Activated CD4-positive, alpha-beta T cell treated with anti-CD3 and anti-CD28 coated beads, Interleukin-2, amount 50 U/mL, for 1 hour (primary cell): ENCODE data around the gene KIRREL2.
"Not testable (repeated sequence)": the region's sequence is repeated elsewhere in the genome, so short reads cannot be mapped to it uniquely, and the experiment has no call there.

ENCODE experiments used
- DNase-seq: peaks from one replicate; pipeline ENCODE4 v3.0.0-alpha.2; 2020

KIRREL2 gene

DNA sequence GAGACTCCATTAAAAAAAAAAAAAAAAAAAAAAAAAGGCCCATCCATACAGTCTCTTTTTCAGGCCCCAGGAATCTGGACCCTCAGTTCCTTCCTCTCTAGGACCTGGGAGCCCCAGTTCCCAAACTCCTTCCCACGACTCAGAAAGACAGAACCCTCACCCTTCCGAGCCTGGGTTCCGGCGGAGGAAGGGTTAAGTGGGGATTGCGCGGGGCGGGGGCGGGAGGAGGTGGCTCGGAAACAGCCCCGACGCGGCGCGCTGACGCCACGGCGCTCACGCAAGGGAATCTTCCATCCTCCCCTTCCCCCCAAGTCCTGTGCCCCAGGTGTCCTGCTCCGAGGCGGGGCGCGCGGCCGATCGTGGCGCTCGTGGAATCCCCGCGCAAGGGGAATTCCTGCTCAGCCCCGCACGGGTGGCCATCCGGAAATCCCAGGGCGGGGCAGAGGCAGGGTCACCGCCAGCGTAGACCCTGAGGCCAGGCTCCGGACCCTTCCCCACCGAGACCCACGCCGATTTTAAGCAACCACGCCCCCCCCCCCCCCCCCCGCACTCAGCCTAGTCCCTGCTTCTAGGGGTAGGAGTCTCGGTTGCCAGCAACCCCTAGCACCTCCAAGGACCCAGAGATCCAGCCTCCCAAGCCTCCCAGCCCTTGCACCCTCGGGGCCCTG is 43.0 kb downstream of the KIRREL2 start:
- DNase-seq = peak; percentile 88

DNA sequence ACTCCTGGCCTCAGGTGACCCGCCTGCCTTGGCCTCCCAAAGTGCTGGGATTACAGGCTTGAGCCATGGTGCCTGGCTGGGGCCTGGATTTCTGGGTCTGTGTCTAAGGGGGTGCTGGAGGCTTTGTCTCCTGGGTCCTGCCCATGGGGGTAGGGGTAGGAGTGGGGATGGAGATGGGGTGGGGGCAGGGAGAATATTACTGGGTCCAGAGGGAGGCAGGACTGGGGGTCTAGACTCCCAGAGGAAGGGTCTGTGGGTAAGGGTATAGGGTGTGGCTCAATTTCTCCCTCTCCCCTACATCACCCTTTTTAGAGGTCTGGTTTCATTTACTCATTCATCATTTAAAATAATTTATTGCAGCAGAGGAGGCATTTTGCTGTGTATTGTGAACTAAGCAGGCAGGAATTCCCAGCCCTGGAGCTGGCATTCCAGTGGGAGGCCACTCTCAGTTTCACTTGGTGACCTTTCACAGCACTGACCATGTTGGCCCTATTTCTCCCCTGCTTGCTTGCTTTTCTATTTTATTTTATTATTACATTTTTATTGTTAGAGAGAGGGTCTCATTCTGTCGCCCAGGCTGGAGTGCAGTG is 44.4 kb downstream of the KIRREL2 start:
- no peak for DNase-seq

DNA sequence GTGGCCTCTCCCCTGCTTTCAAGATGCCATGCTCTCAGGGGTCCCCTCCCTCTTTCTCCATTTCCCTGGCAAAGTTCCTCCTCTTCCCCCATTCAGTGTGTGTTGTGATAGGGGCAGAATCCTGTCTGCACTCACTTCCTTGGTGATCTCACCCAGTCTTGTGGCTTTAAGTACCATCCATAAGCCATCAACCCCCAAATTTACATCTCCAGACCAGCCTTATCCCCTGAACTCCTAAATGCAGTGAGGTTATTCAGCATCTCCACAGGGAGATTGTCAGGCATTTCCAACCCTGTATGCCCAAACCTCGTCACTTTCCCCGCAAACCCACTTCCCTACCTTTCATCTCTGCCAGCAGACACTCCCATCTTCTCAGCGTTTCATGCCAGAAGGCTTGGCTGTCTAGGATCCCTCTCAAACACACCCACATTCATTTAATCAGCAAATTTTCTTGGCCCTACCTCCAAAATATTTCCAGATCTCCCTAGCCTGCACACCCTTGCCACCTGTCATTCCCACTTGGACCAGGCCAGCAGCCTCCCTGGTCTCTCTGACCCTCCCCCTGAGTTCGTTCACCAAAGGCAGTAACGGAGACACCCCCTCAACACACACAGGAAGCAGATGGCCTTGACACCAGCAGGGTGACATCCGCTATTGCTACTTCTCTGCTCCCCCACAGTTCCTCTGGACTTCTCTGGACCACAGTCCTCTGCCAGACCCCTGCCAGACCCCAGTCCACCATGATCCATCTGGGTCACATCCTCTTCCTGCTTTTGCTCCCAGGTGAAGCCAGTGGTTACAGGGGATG is 45.3 kb downstream of the KIRREL2 start, which contains the start of gene HCST:
TSS of gene HCST (plus strand) at position 676 of the 808 bp plus-strand sequence. CDS start at position 741, 65 bp downstream.
- DNase-seq = no peak

DNA sequence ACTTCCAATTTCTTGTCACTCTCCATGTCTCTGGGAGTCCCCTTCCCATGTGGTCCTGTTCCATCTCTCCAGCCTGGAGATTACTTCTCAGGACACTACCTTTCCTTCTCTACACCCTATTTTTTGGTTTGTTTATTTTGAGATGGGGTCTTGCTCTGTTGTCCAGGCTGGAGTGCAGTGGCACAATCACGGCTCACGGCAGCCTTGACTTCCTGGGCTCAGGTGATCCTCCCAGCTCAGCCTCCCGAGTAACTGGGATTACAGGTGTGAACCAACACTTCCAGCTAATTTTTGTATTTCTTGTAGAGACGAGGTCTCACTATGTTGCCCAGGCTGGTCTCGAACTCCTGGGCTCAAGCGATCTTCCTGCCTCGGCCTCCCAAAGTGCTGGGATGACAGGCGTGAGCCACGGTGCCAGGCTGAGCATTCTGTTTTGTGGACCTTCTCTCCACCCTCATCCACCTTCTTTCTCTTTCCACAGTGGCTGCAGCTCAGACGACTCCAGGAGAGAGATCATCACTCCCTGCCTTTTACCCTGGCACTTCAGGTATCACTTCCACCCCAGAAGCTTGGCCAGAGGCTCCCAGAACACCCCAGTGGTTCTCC is 46.3 kb downstream of the KIRREL2 start:
- no peak for DNase-seq

DNA sequence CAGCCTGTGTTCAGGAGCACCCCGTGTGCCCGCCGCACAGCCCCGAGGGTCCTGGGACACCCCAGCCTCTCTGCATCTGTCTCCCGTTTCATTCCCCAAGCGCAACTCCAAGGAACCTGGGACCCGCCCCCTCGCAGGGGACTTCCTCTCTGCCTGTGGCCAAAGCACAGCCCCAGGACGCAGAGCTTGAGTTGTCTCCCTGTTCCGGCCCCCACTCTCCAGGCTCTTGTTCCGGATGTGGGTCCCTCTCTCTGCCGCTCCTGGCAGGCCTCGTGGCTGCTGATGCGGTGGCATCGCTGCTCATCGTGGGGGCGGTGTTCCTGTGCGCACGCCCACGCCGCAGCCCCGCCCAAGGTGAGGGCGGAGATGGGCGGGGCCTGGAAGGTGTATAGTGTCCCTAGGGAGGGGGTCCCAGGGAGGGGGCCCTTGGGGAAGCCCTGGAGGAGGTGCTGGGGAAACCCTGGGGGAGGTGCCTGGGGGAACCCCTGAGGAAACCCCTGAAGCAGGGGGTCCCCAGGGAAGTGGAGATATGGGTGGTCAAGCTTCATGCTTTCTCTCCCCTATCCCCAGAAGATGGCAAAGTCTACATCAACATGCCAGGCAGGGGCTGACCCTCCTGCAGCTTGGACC is 47.0 kb downstream of the KIRREL2 start:
- DNase-seq = peak; percentile 85

DNA sequence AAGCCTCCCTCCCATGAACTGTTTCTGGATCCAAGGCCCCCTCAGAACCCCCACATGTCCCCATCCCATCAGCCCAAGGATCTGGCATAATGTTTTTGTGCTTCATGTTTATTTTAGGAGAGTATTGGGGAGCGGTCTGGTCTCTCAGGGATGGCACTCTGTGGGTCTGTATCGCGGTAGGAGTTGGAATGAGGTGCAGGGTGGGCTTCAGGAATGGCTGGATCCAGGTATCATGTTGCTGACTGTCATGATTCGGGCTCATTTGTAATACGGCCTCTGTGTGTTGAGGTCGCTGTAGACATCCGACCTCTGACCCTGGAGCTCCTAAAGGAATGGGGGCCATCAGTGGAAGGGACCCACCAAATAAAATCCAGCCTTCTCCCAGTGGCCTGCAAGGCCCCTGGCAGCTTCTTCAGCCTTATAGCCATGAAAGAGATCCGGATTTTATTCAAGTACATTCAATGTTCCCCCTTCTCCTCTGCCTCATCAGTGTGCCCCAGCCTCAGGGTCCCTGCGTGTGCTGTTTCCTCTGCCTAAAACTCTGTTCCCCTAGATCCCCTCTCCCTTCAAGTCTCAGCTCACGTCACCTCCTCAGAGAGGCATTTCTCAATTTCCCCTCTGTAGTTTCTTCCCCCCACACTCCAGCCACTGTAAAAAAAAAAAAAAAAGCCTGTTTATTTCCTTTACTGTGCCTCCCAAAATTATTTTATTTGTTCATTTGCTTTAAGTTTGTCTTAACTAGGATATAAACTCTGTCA is 47.8 kb downstream of the KIRREL2 start:
- no peak for DNase-seq

DNA sequence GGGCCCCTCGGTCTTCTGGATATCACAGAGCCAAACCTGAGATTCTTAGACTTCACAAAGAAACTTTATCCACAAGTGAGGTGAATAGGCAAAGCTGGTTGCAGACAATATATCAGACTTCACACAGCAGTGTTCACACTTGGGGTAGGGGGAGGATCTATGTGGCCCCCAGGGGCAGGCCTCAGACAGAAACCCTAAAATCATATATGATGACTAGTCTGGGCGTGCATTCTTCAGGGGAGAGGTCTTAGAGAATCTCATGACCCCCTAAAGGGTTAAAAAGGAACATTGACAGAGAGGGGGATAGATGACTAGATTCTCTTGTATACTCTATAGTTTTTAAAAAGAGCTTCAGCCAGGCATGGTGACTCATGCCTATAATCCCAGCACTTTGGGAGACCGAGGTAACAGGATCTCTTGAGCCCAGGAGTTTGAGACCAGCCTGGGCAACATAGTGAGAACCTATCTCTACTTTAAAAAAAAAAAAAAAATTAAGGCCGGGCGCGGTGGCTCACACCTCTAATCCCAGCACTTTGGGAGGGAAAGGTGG is 48.5 kb downstream of the KIRREL2 start:
- DNase-seq = no peak

DNA sequence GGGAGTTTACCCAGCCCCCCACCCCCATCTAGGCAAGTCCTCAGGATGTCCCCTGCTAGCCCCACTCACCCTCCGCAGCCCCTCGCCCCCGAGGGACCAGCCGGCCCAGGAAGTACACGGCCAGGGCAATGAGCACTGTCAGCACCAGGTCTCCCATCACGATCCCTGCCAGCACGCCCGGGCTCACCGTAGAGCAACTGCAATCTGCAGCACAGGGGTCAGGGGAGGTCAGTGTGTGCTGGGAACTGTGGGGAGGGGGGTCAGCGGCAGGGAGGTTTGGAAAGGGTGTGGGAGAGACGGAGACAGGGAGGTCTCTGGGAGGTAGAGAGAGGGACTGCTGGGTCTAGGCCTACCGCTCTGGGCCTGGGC is 50.6 kb downstream of the KIRREL2 start:
- no peak for DNase-seq

DNA sequence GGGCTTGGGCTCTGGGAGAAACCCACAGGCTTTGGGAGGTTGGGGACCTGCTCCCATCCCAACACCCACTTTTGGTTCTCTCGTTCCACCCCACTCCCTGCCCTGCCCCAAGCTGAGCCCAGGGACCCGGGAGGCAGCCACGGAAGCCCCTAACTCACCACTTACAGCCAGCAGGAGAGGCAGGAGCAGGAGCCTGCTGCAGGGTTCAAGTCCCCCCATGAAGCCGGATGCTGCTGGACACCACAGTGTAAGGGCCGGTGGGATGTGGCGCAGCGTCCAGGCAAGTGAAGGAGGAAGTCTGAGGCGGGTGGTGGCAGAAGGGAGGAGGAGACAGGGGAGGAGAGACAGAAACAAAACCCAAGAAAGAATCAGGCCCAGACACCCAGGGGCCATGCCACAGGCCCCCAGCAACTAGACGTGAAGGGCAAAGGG is 51.3 kb downstream of the KIRREL2 start, which contains the start of gene TYROBP:
TSS of gene TYROBP (minus strand) at position 286 of the 432 bp plus-strand sequence. CDS start at position 219, 67 bp downstream.
- no peak for DNase-seq

DNA sequence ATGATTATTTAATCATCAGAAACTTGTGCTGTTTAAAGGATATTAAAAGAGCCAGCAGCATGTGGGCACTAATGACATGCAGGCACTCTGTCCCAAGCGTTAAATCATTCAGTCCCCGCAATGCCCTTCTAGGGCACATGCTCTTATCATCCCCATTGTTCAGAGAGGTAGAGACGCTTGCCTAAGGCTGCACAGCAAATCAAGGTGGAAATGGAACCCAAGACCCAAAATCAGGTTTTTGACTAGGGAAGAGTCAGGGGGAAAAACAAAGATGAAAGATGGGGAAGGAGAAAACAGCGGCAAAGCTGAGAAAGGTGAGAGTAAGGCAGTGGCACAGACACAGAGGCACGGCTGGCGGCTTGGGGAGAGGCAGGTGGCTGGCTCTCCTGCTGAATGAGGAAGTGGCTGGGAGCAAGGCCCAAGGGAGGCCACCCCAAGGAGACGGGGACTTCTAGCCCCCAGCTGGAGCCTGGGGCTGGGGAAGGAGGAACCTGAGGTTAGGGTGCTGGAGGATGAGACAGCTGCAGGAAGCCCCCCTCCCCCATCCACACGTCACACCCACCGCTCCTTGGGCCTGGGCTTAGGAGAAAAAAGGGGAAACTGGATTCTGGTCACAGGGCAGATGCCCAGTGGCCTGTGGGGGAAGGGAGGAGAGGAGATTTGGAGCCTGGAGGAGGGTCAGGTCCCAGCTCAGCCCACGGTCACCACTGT is 52.4 kb downstream of the KIRREL2 start:
- DNase-seq = no peak

DNA sequence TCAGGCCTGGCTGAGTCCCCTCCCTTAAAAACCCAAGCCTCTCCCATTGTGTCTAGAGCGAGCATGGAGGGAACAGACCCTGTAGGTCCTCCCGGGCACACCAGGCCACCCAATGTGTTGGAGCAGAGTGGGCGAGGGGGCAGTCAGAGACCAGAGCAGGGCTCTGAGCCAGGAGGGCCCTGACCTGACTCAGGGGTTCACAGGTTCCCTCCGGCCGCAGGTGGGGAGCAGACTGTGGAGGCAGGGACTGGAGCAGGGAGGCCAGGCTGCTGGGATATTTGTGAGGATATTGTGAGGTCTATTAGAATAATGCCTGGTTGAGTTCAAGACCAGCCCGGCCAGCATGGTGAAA is 52.9 kb downstream of the KIRREL2 start:
- no peak for DNase-seq

DNA sequence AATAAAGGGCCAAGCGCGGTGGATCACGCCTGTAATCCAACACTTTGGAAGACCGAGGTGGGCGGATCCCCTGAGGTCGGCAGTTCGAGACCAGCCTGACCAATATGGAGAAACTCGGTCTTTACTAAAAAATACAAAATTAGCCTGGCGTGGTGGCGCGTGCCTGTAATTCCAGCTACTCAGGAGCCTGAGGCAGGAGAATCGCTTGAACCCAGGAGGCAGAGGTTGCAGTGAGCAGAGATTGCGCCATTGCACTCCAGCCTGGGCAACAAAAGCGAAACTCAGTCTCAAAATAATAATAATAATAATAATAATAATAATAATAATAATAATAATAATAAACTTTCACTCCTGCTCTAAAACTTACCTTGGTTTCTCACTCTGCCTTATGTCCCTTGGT is 53.6 kb downstream of the KIRREL2 start:
- DNase-seq = not testable (repeated sequence)

DNA sequence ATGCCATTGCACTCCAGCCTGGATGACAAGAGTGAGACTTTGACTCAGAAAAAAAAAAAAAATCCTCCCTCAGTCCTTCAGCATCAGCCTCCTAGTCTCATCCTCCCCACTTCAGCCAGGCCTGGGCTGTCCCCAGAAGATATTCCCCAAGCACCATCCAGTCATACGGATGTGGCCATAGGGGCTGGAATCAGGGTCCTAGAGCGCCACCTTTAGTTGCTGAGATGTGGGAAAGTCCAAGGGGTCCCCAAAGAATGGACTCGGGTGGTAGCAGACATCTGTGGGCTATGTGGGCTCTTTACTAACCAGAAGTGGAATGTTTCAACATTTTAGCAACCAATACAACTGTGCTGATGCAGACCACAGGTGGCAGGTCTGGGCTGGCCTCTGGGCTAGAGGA is 54.5 kb downstream of the KIRREL2 start:
- DNase-seq = no peak

DNA sequence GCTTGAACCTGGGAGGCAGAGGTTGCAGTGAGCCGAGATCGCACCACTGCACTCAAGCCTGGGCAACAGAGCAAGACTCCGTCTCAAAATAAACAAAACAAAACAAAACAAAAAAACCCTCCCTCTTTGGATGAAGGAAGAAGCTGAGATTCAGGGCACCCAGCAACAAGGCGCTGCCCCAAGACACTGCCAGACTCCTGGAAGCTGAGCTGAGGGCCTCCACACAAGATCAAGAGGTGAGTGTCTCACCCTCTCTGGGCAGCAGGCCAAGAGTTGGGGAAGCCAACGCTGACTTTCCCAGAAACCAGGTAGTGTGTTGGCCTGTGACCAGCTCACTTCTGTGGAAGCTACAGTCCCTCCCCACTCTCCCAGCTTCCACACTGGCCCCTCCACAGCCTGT is 55.1 kb downstream of the KIRREL2 start:
- no peak for DNase-seq

DNA sequence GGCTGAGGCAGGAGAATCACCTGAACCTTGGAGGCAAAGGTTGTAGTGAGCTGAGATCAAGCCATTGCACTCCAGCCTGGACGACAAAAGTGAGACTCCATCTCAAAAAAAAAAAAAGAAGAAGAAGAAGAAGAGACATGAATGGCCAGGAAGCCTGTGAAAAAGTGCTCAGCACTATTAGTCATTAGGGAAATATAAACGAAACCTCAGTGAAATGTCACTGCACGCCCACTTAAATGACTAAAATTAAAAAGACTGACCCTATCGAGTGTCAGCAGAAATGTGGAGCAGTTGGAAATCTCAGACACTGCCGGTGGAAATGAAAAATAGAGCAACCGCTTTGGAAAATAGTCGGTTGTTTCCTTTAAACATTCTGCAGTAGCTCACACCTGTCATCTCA is 56.9 kb downstream of the KIRREL2 start:
- no peak for DNase-seq

DNA sequence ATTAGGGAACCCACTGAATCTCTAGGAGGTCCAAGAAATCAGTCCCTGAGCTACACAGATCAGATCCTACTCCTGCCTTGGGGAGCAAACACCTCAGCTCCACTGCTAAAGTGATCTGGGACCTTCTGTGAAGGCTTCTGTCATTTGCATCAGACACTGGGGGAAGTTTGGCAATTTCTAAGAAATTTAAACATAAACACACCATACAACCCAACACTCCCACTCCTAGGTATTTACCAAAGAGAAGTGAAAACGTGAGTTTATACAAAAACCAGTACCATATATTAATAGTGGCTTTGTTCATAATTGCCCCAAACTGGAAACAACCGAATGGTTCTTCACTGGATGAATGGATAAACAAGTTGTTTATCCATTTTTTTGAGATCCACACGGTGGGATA is 58.7 kb downstream of the KIRREL2 start:
- DNase-seq = no peak
